Measurements from ENCODE around the gene SPOCK1. TPM values are rescaled to one million over a fixed set of nuclear protein-coding genes. Genes with fewer than 3 reads are reported as not detected.

SPOCK1 gene
- polyA plus RNA-seq, 1 experiment: 76.0 TPM

GRCh38 chr5:137147346-137147745 lies 351.8 kb downstream of the SPOCK1 start:
- H3K9me3 ChIP-seq (ENCODE audit: control insufficient read depth, insufficient read depth, low read length): no peaks in the 10 kb centered on the region
- H3K27me3 ChIP-seq (ENCODE audit: control insufficient read depth, insufficient read depth, low read length): no peaks in the 10 kb centered on the region
- POLR2A ChIA-PET: no interaction called here
- no peak overlapping the region for H3K4me3 ChIP-seq (ENCODE audit: low read depth, low read length)
- H3K27ac ChIP-seq (ENCODE audit: low read depth, low read length): no peak overlapping the region
- no peak for DNase-seq (ENCODE audit: low read depth, low spot score)
- TF ChIP-seq CTCF (IDR thresholded peaks at IDR 0.05; ENCODE audit: low read depth, low read length): no peak
- CTCF ChIA-PET: no interaction called here

- ChIA-PET POLR2A (no interaction called here), CTCF (interaction anchor here (0.7 kb wide), 1 partner anchor 896 kb away, joined by 4 read pairs; no protein-coding TSS in a partner anchor)
- no peak for TF ChIP-seq CTCF (IDR thresholded peaks at IDR 0.05; ENCODE audit: low read depth, low read length)
- no peaks in the 10 kb centered on the region for H3K9me3 ChIP-seq (ENCODE audit: control insufficient read depth, insufficient read depth, low read length)
- DNase-seq (ENCODE audit: low read depth, low spot score): peak; percentile 70
- no peaks in the 10 kb centered on the region for H3K27me3 ChIP-seq (ENCODE audit: control insufficient read depth, insufficient read depth, low read length)
- H3K27ac ChIP-seq (ENCODE audit: low read depth, low read length): peak overlapping the region; percentile 55
- no peak overlapping the region for H3K4me3 ChIP-seq (ENCODE audit: low read depth, low read length)
Measured at GRCh38 chr5:137146402-137146890, 352.7 kb downstream of the SPOCK1 start.

GRCh38 chr5:137145721-137146120 lies 353.4 kb downstream of the SPOCK1 start:
- H3K9me3 ChIP-seq (ENCODE audit: control insufficient read depth, insufficient read depth, low read length): no peaks in the 10 kb centered on the region
- DNase-seq (ENCODE audit: low read depth, low spot score): no peak
- H3K27ac ChIP-seq (ENCODE audit: low read depth, low read length): peak overlapping the region; percentile 55
- TF ChIP-seq CTCF (IDR thresholded peaks at IDR 0.05; ENCODE audit: low read depth, low read length): no peak
- POLR2A ChIA-PET: no interaction called here
- H3K4me3 ChIP-seq (ENCODE audit: low read depth, low read length): no peak overlapping the region
- no peaks in the 10 kb centered on the region for H3K27me3 ChIP-seq (ENCODE audit: control insufficient read depth, insufficient read depth, low read length)
- CTCF ChIA-PET: interaction anchor here (1.5 kb wide), 1 partner anchor 175 kb away, joined by 4 read pairs; no protein-coding TSS in a partner anchor

GRCh38 chr5:137144656-137145055 lies 354.5 kb downstream of the SPOCK1 start:
- Histone ChIP-seq H3K27me3 (ENCODE audit: control insufficient read depth, insufficient read depth, low read length) (no peaks in the 10 kb centered on the region), H3K27ac (ENCODE audit: low read depth, low read length) (no peak overlapping the region), H3K4me3 (ENCODE audit: low read depth, low read length) (no peak overlapping the region), H3K9me3 (ENCODE audit: control insufficient read depth, insufficient read depth, low read length) (no peaks in the 10 kb centered on the region)
- no peak for TF ChIP-seq CTCF (IDR thresholded peaks at IDR 0.05; ENCODE audit: low read depth, low read length)
- POLR2A ChIA-PET: no interaction called here
- CTCF ChIA-PET: interaction anchor here (1.5 kb wide), 1 partner anchor 176 kb away, joined by 4 read pairs; no protein-coding TSS in a partner anchor
- no peak for DNase-seq (ENCODE audit: low read depth, low spot score)

GRCh38 chr5:137142764-137143605 lies 356.1 kb downstream of the SPOCK1 start:
- H3K4me3 ChIP-seq (ENCODE audit: low read depth, low read length): peak overlapping the region; percentile 7; the same call in 1 of the 2 replicates
- no peaks in the 10 kb centered on the region for H3K27me3 ChIP-seq (ENCODE audit: control insufficient read depth, insufficient read depth, low read length)
- ChIA-PET CTCF (interaction anchor here (0.8 to 1.0 kb wide), 4 partner anchors 73 to 372 kb away, joined by 3 to 4 read pairs (median 3); no protein-coding TSS in a partner anchor), POLR2A (interaction anchor here (1.4 kb wide), 1 partner anchor 167 kb away, joined by 5 read pairs; no protein-coding TSS in a partner anchor)
- DNase-seq (ENCODE audit: low read depth, low spot score): peak; percentile 67
- peak overlapping the region; percentile 88 for H3K27ac ChIP-seq (ENCODE audit: low read depth, low read length)
- H3K9me3 ChIP-seq (ENCODE audit: control insufficient read depth, insufficient read depth, low read length): no peaks in the 10 kb centered on the region
- TF ChIP-seq CTCF (IDR thresholded peaks at IDR 0.05; ENCODE audit: low read depth, low read length): no peak

All from AG04450 (cell line).